ENCODE data around the gene ENOX1. TPM values are rescaled to one million over a fixed set of nuclear protein-coding genes. Genes with fewer than 3 reads are reported as not detected.

Gene ENOX1
- total RNA-seq, 1 donor from 2014 or later = 3.0 TPM

GRCh38 chr13:43359536-43359935 is 427.2 kb downstream of the ENOX1 start:
- no peak for DNase-seq (ENCODE audit: low spot score in 2 of 2, unreplicated experiment in 2 of 2)
- no peaks in the 10 kb centered on the region for H3K36me3 Mint-ChIP-seq
- peaks cover 27% of the 10 kb centered on the region for H3K4me1 Mint-ChIP-seq
- H3K4me3 Mint-ChIP-seq = no peak overlapping the region
- no peak for TF ChIP-seq CTCF (IDR thresholded peaks at IDR 0.05; ENCODE audit: unreplicated experiment)
- H3K27me3 Mint-ChIP-seq (ENCODE audit: low read depth) = no peaks in the 10 kb centered on the region
- H3K27ac Mint-ChIP-seq = no peak overlapping the region
- H3K9me3 Mint-ChIP-seq = no peaks in the 10 kb centered on the region

GRCh38 chr13:43357564-43357963 is 429.2 kb downstream of the ENOX1 start:
- TF ChIP-seq CTCF (IDR thresholded peaks at IDR 0.05; ENCODE audit: unreplicated experiment) = no peak
- DNase-seq (ENCODE audit: low spot score in 2 of 2, unreplicated experiment in 2 of 2) = no peak
- Mint-ChIP-seq H3K9me3 (no peaks in the 10 kb centered on the region), H3K4me1 (peaks cover 25% of the 10 kb centered on the region), H3K27ac (no peak overlapping the region), H3K4me3 (no peak overlapping the region), H3K27me3 (ENCODE audit: low read depth) (no peaks in the 10 kb centered on the region), H3K36me3 (no peaks in the 10 kb centered on the region)

GRCh38 chr13:43356567-43356966 is 430.2 kb downstream of the ENOX1 start:
- H3K4me3 Mint-ChIP-seq = no peak overlapping the region
- DNase-seq (ENCODE audit: low spot score in 2 of 2, unreplicated experiment in 2 of 2) = no peak
- no peaks in the 10 kb centered on the region for H3K36me3 Mint-ChIP-seq
- H3K27ac Mint-ChIP-seq = no peak overlapping the region
- no peaks in the 10 kb centered on the region for H3K9me3 Mint-ChIP-seq
- no peak for TF ChIP-seq CTCF (IDR thresholded peaks at IDR 0.05; ENCODE audit: unreplicated experiment)
- no peaks in the 10 kb centered on the region for H3K27me3 Mint-ChIP-seq (ENCODE audit: low read depth)
- peaks cover 30% of the 10 kb centered on the region for H3K4me1 Mint-ChIP-seq

GRCh38 chr13:43355774-43356173 is 431.0 kb downstream of the ENOX1 start:
- DNase-seq (ENCODE audit: low spot score in 2 of 2, unreplicated experiment in 2 of 2) = no peak
- Mint-ChIP-seq H3K27me3 (ENCODE audit: low read depth) (no peaks in the 10 kb centered on the region), H3K36me3 (no peaks in the 10 kb centered on the region), H3K4me3 (no peak overlapping the region), H3K4me1 (peaks cover 28% of the 10 kb centered on the region), H3K27ac (no peak overlapping the region), H3K9me3 (no peaks in the 10 kb centered on the region)
- TF ChIP-seq CTCF (IDR thresholded peaks at IDR 0.05; ENCODE audit: unreplicated experiment) = no peak

- no peak for TF ChIP-seq CTCF (IDR thresholded peaks at IDR 0.05; ENCODE audit: unreplicated experiment)
- no peak overlapping the region for H3K27ac Mint-ChIP-seq
- no peak for DNase-seq (ENCODE audit: low spot score in 2 of 2, unreplicated experiment in 2 of 2)
- no peaks in the 10 kb centered on the region for H3K9me3 Mint-ChIP-seq
- peaks cover 22% of the 10 kb centered on the region for H3K4me1 Mint-ChIP-seq
- H3K4me3 Mint-ChIP-seq = no peak overlapping the region
- no peaks in the 10 kb centered on the region for H3K36me3 Mint-ChIP-seq
- no peaks in the 10 kb centered on the region for H3K27me3 Mint-ChIP-seq (ENCODE audit: low read depth)
Observed at GRCh38 chr13:43354153-43354945, 432.4 kb downstream of the ENOX1 start.

Data from mesothelial cell of epicardium (in vitro differentiated cells).